NT2/D1 (cell line): ENCODE measurements around the gene DCLK2.
"Not testable (repeated sequence)": the region's sequence is repeated elsewhere in the genome, so short reads cannot be mapped to it uniquely, and the experiment has no call there.

Source experiments
- DNase-seq: peaks from one replicate; pipeline ENCODE4 v3.0.0-alpha.2; 2011; ENCODE audit warnings: low read depth, low spot score
- H3K27me3 ChIP-seq: 2 replicates; pipeline ENCODE4 v1.6.0; 2011; ENCODE audit warnings: mild to moderate bottlenecking; ENCODE audit not compliant: insufficient read length, insufficient read depth
- H3K36me3 ChIP-seq: 2 replicates; pipeline ENCODE4 v1.6.1; 2011; ENCODE audit warnings: mild to moderate bottlenecking, low read length, mixed read lengths; ENCODE audit not compliant: insufficient read depth, insufficient read length
- H3K4me1 ChIP-seq: 2 replicates; pipeline ENCODE4 v1.5.1; 2011; ENCODE audit not compliant: insufficient read depth, insufficient read length
- H3K4me3 ChIP-seq: 2 replicates; pipeline ENCODE4 v1.5.1; 2011; ENCODE audit warnings: low read depth; ENCODE audit not compliant: insufficient read length
- H3K9ac ChIP-seq: 2 replicates; pipeline ENCODE4 v1.6.0; 2011; ENCODE audit warnings: low read depth; ENCODE audit not compliant: insufficient read length
- H3K9me3 ChIP-seq: 2 replicates; pipeline ENCODE4 v1.5.1; 2011; ENCODE audit warnings: mild to moderate bottlenecking, low read length; ENCODE audit not compliant: insufficient read depth
- SUZ12 ChIP-seq: IDR thresholded peaks from 2 replicates; pipeline ENCODE4 v1.6.1; 2011; ENCODE audit not compliant: insufficient read length, insufficient read depth; ENCODE audit errors: extremely low read depth
- YY1 ChIP-seq: IDR thresholded peaks from 2 replicates; pipeline ENCODE4 v1.6.1; 2011; ENCODE audit not compliant: insufficient read length, insufficient read depth
- ZNF274 ChIP-seq: IDR thresholded peaks from 2 replicates; pipeline ENCODE4 v1.6.1; 2011; ENCODE audit warnings: mild to moderate bottlenecking, low read depth, low read length

The DCLK2 gene

DNA sequence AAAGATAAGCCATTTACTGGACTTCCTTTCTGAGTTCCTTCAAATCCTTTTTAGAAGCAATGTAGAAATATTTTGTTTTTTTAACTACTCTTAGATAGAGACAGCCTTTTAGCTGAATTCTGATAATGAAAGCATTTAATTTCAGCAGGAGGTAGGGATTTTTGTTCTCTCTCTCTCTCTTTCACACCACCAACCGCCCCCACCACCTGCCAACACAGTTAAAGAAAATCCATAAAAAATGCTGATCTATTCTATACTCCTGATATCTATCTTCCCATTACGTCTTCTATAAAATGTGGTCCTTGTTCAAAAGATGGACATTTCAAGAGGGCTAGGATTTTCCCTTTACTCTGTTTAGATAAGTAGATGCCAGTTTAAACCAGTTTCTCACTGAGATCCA lies 104.5 kb downstream of the DCLK2 start:
- Histone ChIP-seq H3K9ac (no peak overlapping the region), H3K9me3 (no peaks in the 10 kb centered on the region), H3K27me3 (no peaks in the 10 kb centered on the region), H3K4me1 (no peaks in the 10 kb centered on the region), H3K36me3 (no peaks in the 10 kb centered on the region), H3K4me3 (no peak overlapping the region)
- TF ChIP-seq ZNF274, result no peak
- no peak for TF ChIP-seq YY1
- no peak for TF ChIP-seq SUZ12
- DNase-seq, result no peak

DNA sequence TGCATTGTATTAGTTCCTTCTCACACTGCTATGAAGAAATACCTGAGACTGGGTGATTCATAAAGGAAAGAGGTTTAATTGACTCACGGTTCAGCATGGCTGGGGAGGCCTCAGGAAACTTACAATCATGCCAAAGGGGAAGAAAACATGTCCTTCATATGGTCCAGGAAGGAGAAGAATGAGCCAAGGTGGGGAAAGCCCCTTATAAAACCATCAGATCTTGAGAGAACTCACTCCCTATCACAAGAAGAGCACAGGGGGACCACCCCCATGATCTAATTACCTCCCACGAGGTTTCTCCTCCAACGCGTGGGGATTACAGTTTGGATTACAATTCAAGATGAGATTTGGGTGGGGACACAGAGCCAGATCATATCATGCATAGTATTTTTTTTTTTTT lies 106.8 kb downstream of the DCLK2 start:
- H3K36me3 ChIP-seq, H3K4me1 ChIP-seq, DNase-seq, H3K4me3 ChIP-seq, H3K9me3 ChIP-seq, H3K27me3 ChIP-seq, H3K9ac ChIP-seq: not testable (repeated sequence)

DNA sequence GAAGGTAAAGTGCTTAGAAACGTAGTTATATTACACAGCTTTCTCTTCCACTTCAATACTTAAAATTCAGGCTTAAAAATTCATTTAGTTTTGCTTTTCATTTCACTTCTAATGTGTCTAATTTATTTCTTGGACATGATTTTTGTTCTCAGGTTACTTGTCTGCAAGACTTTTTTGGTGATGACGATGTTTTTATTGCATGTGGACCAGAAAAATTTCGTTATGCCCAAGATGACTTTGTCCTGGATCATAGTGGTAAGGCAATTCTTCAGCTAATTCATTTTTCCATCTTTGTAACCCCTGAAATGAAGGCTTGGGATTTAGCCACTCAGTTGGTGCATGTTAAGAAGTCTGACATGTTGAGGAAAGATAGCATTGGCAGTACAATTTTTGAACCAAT lies 114.7 kb downstream of the DCLK2 start:
- TF ChIP-seq ZNF274 (no peak), SUZ12 (no peak), YY1 (no peak)
- no peaks in the 10 kb centered on the region for H3K4me1 ChIP-seq
- H3K36me3 ChIP-seq, result no peaks in the 10 kb centered on the region
- H3K9ac ChIP-seq, result no peak overlapping the region
- DNase-seq, result no peak
- no peaks in the 10 kb centered on the region for H3K27me3 ChIP-seq
- no peaks in the 10 kb centered on the region for H3K9me3 ChIP-seq
- no peak overlapping the region for H3K4me3 ChIP-seq

DNA sequence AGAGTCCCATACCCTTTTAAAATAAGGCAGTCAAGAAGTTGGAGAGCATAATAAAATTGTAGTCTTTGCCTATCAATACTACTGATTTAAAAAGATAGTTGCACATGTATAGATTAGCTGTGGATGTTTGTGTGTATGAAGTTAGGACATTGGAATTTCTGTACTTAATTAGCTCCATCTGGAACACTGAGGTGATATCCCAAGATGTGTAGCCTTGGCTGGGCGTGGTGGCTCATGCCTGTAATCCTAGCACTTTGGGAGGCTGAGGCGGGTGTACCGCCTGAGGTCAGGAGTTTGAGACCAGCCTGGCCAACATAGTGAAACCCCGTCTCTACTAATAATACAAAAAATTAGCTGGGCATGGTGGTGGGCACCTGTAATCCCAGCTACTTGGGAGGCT lies 119.0 kb downstream of the DCLK2 start:
- H3K27me3 ChIP-seq, result not testable (repeated sequence)

DNA sequence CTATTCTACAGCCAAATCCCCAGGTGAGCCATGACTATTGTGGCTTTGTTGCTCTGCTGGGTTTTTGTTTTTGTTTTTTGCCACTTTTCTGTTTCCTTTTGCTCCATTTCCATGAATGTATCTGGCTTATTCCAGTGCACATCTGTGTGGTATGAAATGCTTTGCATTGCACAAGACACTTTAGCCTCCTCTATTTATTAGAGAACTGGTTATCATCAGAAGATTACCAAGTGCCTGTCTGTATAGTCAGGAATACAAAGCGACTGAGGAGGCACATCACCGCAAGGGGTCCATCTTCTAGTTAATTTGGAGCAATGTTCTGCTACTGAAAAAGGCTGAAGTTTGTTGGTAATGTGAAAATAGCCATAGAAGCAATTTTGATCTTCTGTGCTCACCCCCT lies 120.8 kb downstream of the DCLK2 start:
- TF ChIP-seq ZNF274 (no peak), SUZ12 (no peak), YY1 (no peak)
- H3K9me3 ChIP-seq, result no peaks in the 10 kb centered on the region

More for the DNA sequence above, 119.0 kb downstream of the DCLK2 start:
- H3K4me3 ChIP-seq, H3K9me3 ChIP-seq, DNase-seq, H3K36me3 ChIP-seq, H3K4me1 ChIP-seq, H3K9ac ChIP-seq: not testable (repeated sequence)

DNA sequence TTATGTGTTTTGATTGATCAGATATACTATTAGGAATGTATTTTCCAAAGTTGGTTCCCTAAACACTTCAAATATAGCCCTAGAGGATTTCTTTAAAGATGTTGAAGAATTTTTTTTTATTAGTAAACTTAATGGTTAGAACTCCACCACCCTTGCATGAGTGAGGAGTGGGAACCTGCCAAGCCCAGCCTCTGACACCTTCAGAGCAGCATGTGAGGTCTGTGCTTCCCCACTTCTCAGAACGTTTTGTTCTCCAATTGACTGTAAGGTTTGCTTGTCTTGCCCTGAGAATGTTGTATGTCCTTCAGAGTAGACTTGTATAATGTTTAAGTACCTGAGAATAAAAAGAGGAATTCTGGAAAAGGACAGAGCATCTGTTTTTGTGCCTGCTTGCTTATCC lies 126.8 kb downstream of the DCLK2 start:
- no peaks in the 10 kb centered on the region for H3K36me3 ChIP-seq
- H3K4me1 ChIP-seq, result no peaks in the 10 kb centered on the region
- no peak for TF ChIP-seq SUZ12
- no peak for TF ChIP-seq ZNF274
- no peak for TF ChIP-seq YY1
- DNase-seq, result no peak
- H3K9me3 ChIP-seq, result no peaks in the 10 kb centered on the region
- H3K4me3 ChIP-seq, result no peak overlapping the region
- H3K9ac ChIP-seq, result no peak overlapping the region
- H3K27me3 ChIP-seq, result no peaks in the 10 kb centered on the region

More for the DNA sequence above, 120.8 kb downstream of the DCLK2 start:
- Histone ChIP-seq H3K4me1 (no peaks in the 10 kb centered on the region), H3K4me3 (no peak overlapping the region), H3K36me3 (no peaks in the 10 kb centered on the region), H3K9ac (no peak overlapping the region), H3K27me3 (no peaks in the 10 kb centered on the region)
- DNase-seq, result no peak

DNA sequence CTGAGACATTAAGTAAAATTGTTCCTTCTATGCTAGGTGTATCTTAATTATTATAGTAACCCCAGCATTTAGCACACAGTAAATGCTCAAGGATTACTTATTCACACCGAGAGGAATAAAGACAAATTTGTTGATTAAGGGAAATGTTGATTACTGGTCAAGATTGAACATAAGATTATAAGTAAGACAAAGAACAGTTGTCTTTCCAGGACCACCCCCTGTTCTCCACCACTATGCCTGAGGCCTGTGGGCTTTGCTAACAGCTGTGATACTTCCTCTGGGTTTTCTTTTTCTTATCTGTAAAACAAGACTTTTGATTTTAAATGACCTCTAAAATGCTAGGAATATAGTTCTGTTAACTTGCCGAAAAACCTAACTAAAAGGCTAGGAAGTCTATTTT lies 128.0 kb downstream of the DCLK2 start:
- no peaks in the 10 kb centered on the region for H3K27me3 ChIP-seq
- DNase-seq, result no peak
- H3K9me3 ChIP-seq, result no peaks in the 10 kb centered on the region
- H3K36me3 ChIP-seq, result no peaks in the 10 kb centered on the region
- H3K9ac ChIP-seq, result no peak overlapping the region
- TF ChIP-seq ZNF274 (no peak), YY1 (no peak), SUZ12 (no peak)
- no peaks in the 10 kb centered on the region for H3K4me1 ChIP-seq
- H3K4me3 ChIP-seq, result no peak overlapping the region

DNA sequence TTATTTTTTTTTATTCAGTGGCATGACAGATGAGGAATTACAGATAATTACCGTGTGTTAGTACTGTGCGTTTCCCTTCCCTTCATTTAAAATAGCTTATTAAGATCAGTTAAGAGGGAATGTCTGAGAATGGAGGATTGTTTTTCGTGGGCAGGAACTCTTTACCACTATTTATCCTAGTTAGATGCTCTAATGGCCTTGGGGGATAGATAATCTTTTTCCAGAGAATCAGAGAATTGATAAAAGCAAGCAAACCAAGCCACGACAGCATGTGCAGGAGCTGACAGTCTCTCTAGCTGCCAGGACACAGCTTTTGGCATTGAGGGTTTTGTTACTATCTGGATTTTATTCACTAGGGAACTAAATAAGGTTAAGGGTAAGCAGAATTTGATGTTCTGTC lies 128.7 kb downstream of the DCLK2 start:
- Histone ChIP-seq H3K27me3 (no peaks in the 10 kb centered on the region), H3K4me1 (no peaks in the 10 kb centered on the region), H3K36me3 (no peaks in the 10 kb centered on the region), H3K4me3 (no peak overlapping the region), H3K9ac (no peak overlapping the region), H3K9me3 (no peaks in the 10 kb centered on the region)
- no peak for TF ChIP-seq ZNF274
- no peak for TF ChIP-seq YY1
- TF ChIP-seq SUZ12, result no peak
- DNase-seq, result no peak
